Stimulated activated CD4-positive, alpha-beta T cell treated with anti-CD3 and anti-CD28 coated beads, Interleukin-4, amount 100 ng/mL, for 24 hours (primary cell): Measurements from ENCODE around the gene PIKFYVE.
"Not testable (repeated sequence)": the region's sequence is repeated elsewhere in the genome, so short reads cannot be mapped to it uniquely, and the experiment has no call there.

Experiments
- DNase-seq: peaks from one replicate; pipeline ENCODE4 v3.0.0-alpha.2; 2020

Gene PIKFYVE

GRCh38 chr2:208265801-208266552, at the start of gene PIKFYVE:
Gene PIKFYVE (plus strand): TSS chr2:208266255. CDS start chr2:208271520, 5,265 bp downstream.
- DNase-seq: peak; percentile 90

DNA sequence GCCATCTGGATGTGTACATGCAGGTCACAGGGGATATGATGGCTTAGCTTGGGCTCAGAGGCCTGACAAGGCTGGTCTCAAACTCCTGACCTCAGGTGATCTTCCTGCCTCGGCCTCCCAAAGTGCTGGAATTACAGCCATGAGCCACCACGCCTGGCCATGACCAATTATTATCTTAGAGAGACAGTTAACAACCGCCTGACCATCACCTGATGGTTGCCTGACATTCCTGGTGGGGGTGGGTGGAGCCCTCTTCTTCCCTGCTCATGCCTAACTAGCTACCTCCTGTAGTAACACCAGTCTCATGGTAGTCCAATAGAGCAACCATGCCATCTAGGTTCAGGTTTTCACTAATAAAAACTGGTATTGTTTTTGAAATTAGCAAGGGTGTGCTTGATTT, 44.2 kb upstream of the PIKFYVE start:
- DNase-seq: not testable (repeated sequence)

- no peak for DNase-seq
Measured at GRCh38 chr2:208222351-208222750, 43.7 kb upstream of the PIKFYVE start.

DNA sequence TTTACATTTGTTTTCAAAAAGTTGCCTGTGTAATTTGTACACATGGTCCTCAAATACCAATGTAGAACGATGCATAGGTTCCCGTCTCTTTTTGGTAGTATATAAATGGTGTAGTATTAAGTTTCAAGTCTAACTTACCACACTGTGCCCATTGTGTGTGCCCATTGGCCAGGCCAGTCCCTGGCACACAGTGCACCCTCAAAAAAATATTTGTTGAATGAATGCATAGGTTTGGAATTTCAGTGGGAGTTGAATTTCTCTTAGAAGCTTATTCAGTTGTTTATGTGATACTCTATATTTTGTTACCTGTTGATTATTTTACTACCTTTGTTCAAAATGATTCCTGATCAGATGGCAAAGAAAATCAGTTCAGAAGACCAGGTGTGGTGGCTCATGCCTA, 41.3 kb upstream of the PIKFYVE start:
- no peak for DNase-seq

- no peak for DNase-seq
Measured at GRCh38 chr2:208227581-208228232, 38.3 kb upstream of the PIKFYVE start.

DNA sequence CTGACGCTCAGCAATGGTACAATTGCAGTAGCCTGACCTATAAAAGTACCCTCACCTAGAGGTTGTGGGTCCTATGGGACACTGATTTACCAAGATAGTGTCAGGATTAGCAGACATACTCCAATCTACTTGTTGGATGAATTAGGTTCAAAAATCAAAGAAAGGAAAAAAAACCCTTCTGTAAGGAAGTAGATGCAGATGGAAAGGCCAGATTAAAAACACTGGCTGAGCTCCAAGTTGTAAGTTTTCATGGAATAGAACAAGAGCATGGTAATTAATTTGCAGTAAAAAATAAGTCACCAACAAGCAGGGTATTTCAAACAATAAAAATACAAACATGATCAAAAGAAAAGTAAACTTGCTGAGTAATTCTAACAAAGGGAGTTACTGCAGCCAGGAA, 37.6 kb upstream of the PIKFYVE start:
- DNase-seq: no peak

- no peak for DNase-seq
Measured at GRCh38 chr2:208234786-208235185, 31.3 kb upstream of the PIKFYVE start.

- no peak for DNase-seq
Measured at GRCh38 chr2:208235860-208236259, 30.2 kb upstream of the PIKFYVE start.

GRCh38 chr2:208239770-208240493, 26.1 kb upstream of the PIKFYVE start:
- DNase-seq: no peak

- DNase-seq: no peak
Measured at GRCh38 chr2:208240619-208241209, 25.3 kb upstream of the PIKFYVE start.

DNA sequence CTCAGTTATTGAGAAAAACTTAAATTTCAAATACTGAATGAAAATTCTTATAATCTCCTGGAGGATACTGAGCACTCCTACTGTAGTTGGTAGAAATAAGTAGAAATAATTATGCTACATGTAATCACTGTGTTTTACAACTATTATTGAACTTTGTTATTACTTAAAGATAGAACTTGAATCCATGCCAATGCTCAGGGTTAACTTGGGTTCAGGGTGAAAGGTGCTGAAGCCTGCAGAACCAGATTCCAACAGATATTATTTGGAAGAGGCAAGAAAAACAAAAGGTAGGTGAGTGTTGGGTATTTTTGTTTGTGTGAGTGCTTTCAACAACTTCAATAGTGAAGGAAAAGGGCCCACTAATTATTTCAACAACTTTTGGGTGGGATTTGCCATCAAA, 21.6 kb upstream of the PIKFYVE start:
- no peak for DNase-seq

DNA sequence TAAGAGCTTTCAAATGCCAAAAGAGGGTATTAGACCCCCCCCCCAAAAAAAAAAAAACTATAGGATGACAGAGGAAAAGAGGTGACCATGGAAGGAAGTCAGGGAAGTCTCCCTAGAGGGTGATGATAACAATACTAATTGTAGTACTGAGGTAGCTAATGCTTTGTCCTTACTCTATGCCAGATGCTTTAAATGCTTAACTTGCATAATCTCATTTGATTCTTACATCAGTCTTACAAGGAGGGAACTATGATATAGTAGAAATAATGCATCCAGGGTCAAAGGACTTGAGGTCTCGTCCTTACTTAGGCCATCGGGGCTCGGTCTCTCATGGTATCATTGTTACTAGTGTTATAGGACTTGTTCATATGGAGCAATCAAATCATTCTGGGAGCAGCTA, 20.3 kb upstream of the PIKFYVE start:
- DNase-seq: no peak

DNA sequence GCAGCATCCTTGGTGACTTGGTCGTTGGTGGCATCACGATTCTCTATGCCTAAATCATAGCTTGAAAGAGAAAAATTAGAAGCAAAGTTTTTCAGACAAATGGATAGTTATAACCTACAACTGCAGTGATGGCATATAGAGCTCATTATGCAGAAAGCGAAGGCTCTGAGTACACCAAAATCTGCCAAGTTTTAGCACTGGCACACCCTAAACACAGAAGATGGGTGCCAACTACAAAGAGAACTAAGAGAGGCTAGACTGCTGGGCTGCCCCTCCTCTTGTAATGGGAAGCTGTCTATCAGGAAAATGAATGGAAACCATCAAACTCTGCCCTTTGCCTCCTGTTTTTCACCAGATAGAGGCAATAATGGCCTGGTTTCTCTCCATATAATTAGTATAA, 17.5 kb upstream of the PIKFYVE start:
- no peak for DNase-seq

- no peak for DNase-seq
Measured at GRCh38 chr2:208249296-208249695, 16.8 kb upstream of the PIKFYVE start.

GRCh38 chr2:208250388-208250787, 15.7 kb upstream of the PIKFYVE start:
- no peak for DNase-seq

DNA sequence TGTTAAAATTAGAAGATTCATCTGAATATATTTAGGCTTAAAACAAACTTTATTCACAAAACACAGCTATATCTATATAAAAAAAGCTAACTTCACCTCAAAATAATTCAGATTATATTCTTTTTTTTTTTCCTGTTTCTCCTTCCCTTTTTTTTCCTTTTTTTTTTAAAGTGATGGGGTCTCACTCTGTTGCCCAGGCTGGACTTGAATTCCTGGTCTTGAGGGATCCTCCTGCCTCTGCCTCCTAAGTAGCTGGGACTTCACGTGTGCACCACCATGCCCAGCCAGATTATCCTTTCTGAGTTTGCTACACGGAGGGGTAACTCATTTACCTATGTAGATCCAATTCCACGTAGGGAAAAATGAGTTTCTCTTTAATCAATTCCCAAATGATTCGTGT, 15.0 kb upstream of the PIKFYVE start:
- no peak for DNase-seq

GRCh38 chr2:208252716-208253492, 13.2 kb upstream of the PIKFYVE start:
- no peak for DNase-seq

DNA sequence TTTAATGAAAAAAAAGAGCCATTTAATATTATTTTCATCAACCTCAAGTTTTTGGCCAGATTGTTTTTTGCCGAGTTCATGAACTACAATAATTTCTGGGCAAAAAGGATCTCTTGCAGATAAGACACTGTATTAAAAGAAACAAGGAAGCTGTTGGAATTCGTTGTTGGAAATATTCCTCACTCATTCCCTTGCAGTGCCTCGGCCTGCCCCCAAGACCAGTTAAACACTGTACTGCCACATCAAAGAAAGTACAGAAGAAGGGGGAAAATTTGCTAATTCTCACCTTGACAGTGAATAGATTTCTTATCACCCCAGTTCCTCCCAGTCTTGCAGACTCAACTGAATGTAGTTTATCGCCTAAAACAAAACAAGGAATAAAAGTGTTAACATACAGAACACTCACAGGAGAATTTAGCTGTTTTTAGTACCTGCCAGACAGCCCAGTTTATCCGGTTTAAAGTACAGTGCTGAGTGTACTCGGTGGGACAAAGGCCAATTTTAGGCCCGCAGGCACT, 12.4 kb upstream of the PIKFYVE start:
- DNase-seq: no peak

GRCh38 chr2:208254118-208254870, 11.8 kb upstream of the PIKFYVE start:
- DNase-seq: peak; percentile 81

- peak; percentile 96 for DNase-seq
Measured at GRCh38 chr2:208254871-208255556, 11.0 kb upstream of the PIKFYVE start, which contains the start of gene IDH1. Gene IDH1 (minus strand): TSS chr2:208255071. CDS start chr2:208251551, 3,520 bp downstream.

GRCh38 chr2:208255557-208256106, 10.4 kb upstream of the PIKFYVE start:
- DNase-seq: no peak
